ENCODE data around the gene NR2F2.

NR2F2 gene

GRCh38 chr15:96346409-96346970, 16.0 kb downstream of the NR2F2 start:
- TF ChIP-seq TAF1 (IDR thresholded peaks at IDR 0.05; ENCODE audit: borderline replicate concordance, insufficient read depth, low read length) (no peak), SIN3A (IDR thresholded peaks at IDR 0.05; ENCODE audit: borderline replicate concordance, insufficient read depth, low read length) (no peak)

GRCh38 chr15:96347181-96348111, 16.9 kb downstream of the NR2F2 start:
- no peak for TF ChIP-seq REST (IDR thresholded peaks at IDR 0.05; ENCODE audit: insufficient read depth in 1 of 2, low read depth in 2 of 2, low read length in 2 of 2)
- no peak for TF ChIP-seq SIN3A (IDR thresholded peaks at IDR 0.05; ENCODE audit: borderline replicate concordance, insufficient read depth, low read length)

- no peak for TF ChIP-seq REST (IDR thresholded peaks at IDR 0.05; ENCODE audit: insufficient read depth in 1 of 2, low read depth in 2 of 2, low read length in 2 of 2)
- TF ChIP-seq SIN3A (IDR thresholded peaks at IDR 0.05; ENCODE audit: borderline replicate concordance, insufficient read depth, low read length), result no peak
- no peak for TF ChIP-seq POLR2AphosphoS5 (IDR thresholded peaks at IDR 0.05; ENCODE audit: low read depth, low read length)
- TF ChIP-seq TAF1 (IDR thresholded peaks at IDR 0.05; ENCODE audit: borderline replicate concordance, insufficient read depth, low read length), result no peak
- TF ChIP-seq FOXP2 (optimal IDR thresholded peaks at IDR 0.05; ENCODE audit: borderline replicate concordance, extremely low read depth, extremely low read length, insufficient read depth), result no peak
These were observed 17.9 kb downstream of the NR2F2 start for GRCh38 chr15:96348112-96349027.

GRCh38 chr15:96349034-96349856, 18.7 kb downstream of the NR2F2 start:
- TF ChIP-seq SIN3A (IDR thresholded peaks at IDR 0.05; ENCODE audit: borderline replicate concordance, insufficient read depth, low read length) (no peak), REST (IDR thresholded peaks at IDR 0.05; ENCODE audit: insufficient read depth in 1 of 2, low read depth in 2 of 2, low read length in 2 of 2) (no peak), POLR2AphosphoS5 (IDR thresholded peaks at IDR 0.05; ENCODE audit: low read depth, low read length) (no peak), TAF1 (IDR thresholded peaks at IDR 0.05; ENCODE audit: borderline replicate concordance, insufficient read depth, low read length) (no peak), FOXP2 (optimal IDR thresholded peaks at IDR 0.05; ENCODE audit: borderline replicate concordance, extremely low read depth, extremely low read length, insufficient read depth) (no peak)

Measured in PFSK-1 (cell line).